HCT116 (cell line): ENCODE data around the gene GNAO1. TPM values are rescaled to one million over a fixed set of nuclear protein-coding genes. Genes with fewer than 3 reads are reported as not detected.

Experiments used
- ATAC-seq: fragments of 200-7000 bp; cut with Tn5 transposase; 2 replicates; pipeline ENCODE4 v1.9.1; 2020; ENCODE audit warnings: mild to moderate bottlenecking, moderate library complexity
- BruUV-seq: library from RNA; stranded (reverse); fragments of 400-500 nt; replicated peaks from 2 replicates; lab custom pipeline; 2021; lab: Mats Ljungman, UMichigan
- CTCF ChIA-PET: fragments of 300-600 bp; sonication (Branson Sonifier 250); formaldehyde crosslinking; loops from one replicate; lab custom pipeline; 2021; ENCODE audit warnings: antibody characterized with exemption; lab: Charles Lee
- POLR2A ChIA-PET: fragments of 300-600, 350-600 bp; sonication (Branson Sonifier 250); formaldehyde crosslinking; loops from one replicate; lab custom pipeline; 2021; ENCODE audit warnings: antibody characterized with exemption; lab: Charles Lee
- RAD21 ChIA-PET, 2 experiments: fragments of 300-600 bp; sonication (Branson Sonifier 250); formaldehyde crosslinking; loops; one replicate each; lab custom pipeline; 2023; ENCODE audit warnings: low total read pairs in 2 of 2; ENCODE audit not compliant: uncharacterized antibody in 2 of 2, unreplicated experiment in 2 of 2, low non-redundant PET in 1 of 2; lab: Charles Lee
- DNase-seq: peaks from one replicate; pipeline ENCODE4 v3.0.0-alpha.2; 2010; ENCODE audit warnings: low read depth, low spot score
- H2AFZ ChIP-seq: fragments of 200-600 bp; shearing (Covaris generic), sonication (generic); 2 replicates; pipeline ENCODE4 v1.6.1; 2017; ENCODE audit warnings: low read depth, mixed run types, mixed read lengths, antibody characterized with exemption, low read length; ENCODE audit not compliant: poor library complexity, severe bottlenecking
- H3K27ac ChIP-seq: 2 replicates; pipeline ENCODE4 v1.5.1; 2012; ENCODE audit warnings: low read depth, low read length
- H3K27me3 ChIP-seq: fragments of 200-600 bp; sonication (generic); 2 replicates; pipeline ENCODE4 v1.6.1; 2016; ENCODE audit warnings: mixed run types, low read length, mixed read lengths; ENCODE audit not compliant: insufficient read depth
- H3K36me3 ChIP-seq, 2 experiments: fragments of 200-500 bp in 1 of 2; fragments of 200-600 bp in 1 of 2; sonication (Bioruptor generic) in 1 of 2; sonication (generic) in 1 of 2; 2 replicates each; pipeline versions ENCODE4 v1.5.1 to v1.6.1; 2014 to 2016; ENCODE audit warnings: low read length in 2 of 2, inconsistent platforms in 1 of 2, mixed read lengths in 1 of 2, mixed run types in 1 of 2; ENCODE audit not compliant: insufficient read depth in 2 of 2, control insufficient read depth in 1 of 2
- H3K4me1 ChIP-seq, 2 experiments: fragments of 200-600 bp in 1 of 2; sonication (generic) in 1 of 2; 2 replicates each; pipeline versions ENCODE4 v1.5.1 to v1.6.1; 2012 to 2017; ENCODE audit warnings: low read length in 2 of 2, inconsistent platforms in 1 of 2, mild to moderate bottlenecking in 1 of 2, mixed read lengths in 1 of 2, mixed run types in 1 of 2, moderate library complexity in 1 of 2; ENCODE audit not compliant: insufficient read depth in 2 of 2, control insufficient read depth in 1 of 2
- H3K4me2 ChIP-seq: fragments of 200-600 bp; sonication (generic); 2 replicates; pipeline ENCODE4 v1.6.1; 2017; ENCODE audit warnings: mixed run types, low read length, mixed read lengths
- H3K4me3 ChIP-seq, 2 experiments: fragments of 200-600 bp in 1 of 2; sonication (generic) in 1 of 2; replicated peaks in 1 of 2; 2 replicates each; pipeline ENCODE4 v1.5.1; 2011 to 2016; ENCODE audit warnings: low read length in 2 of 2, control low read depth in 1 of 2, low read depth in 1 of 2, mild to moderate bottlenecking in 1 of 2, mixed read lengths in 1 of 2, mixed run types in 1 of 2
- H3K79me2 ChIP-seq: fragments of 200-600 bp; sonication (generic); 2 replicates; pipeline ENCODE4 v1.6.1; 2017; ENCODE audit warnings: mild to moderate bottlenecking, mixed run types, low read length, moderate library complexity, mixed read lengths; ENCODE audit not compliant: insufficient read depth
- H3K9ac ChIP-seq: fragments of 200-600 bp; sonication (generic); 2 replicates; pipeline ENCODE4 v1.6.1; 2016; ENCODE audit warnings: low read length, mixed read lengths
- H3K9me2 ChIP-seq: fragments of 200-600 bp; sonication (generic), shearing (Covaris generic); 2 replicates; pipeline ENCODE4 v1.6.1; 2017; ENCODE audit warnings: mixed run types, mild to moderate bottlenecking, moderate library complexity; ENCODE audit not compliant: insufficient read depth
- H3K9me3 ChIP-seq, 2 experiments: fragments of 200-500 bp in 1 of 2; fragments of 200-600 bp in 1 of 2; sonication (Bioruptor generic) in 1 of 2; sonication (generic) in 1 of 2; 2 replicates each; pipeline ENCODE4 v1.6.1; 2014 to 2017; ENCODE audit warnings: low read length in 2 of 2, mixed read lengths in 2 of 2, inconsistent platforms in 1 of 2, low read depth in 1 of 2, mild to moderate bottlenecking in 1 of 2, mixed run types in 1 of 2, moderate library complexity in 1 of 2; ENCODE audit not compliant: control insufficient read depth in 1 of 2, insufficient read depth in 1 of 2
- H4K20me1 ChIP-seq: fragments of 200-600 bp; sonication (generic), shearing (Covaris generic); 2 replicates; pipeline ENCODE4 v1.6.1; 2017; ENCODE audit warnings: mixed run types, mild to moderate bottlenecking, moderate library complexity; ENCODE audit not compliant: insufficient read depth
- CEBPB ChIP-seq: IDR thresholded peaks from 2 replicates; pipeline ENCODE4 v1.6.1; 2012; ENCODE audit warnings: low read depth
- EGR1 ChIP-seq: IDR thresholded peaks from 2 replicates; pipeline ENCODE4 v1.6.1; 2012; ENCODE audit warnings: low read depth
- ELF1 ChIP-seq: IDR thresholded peaks from 2 replicates; pipeline ENCODE4 v1.6.1; 2012; ENCODE audit warnings: low read depth, borderline replicate concordance
- EZH2 ChIP-seq: fragments of 200-600 bp; sonication (generic); IDR thresholded peaks from 2 replicates; pipeline ENCODE4 v1.6.1; 2017; ENCODE audit warnings: antibody characterized with exemption, mixed run types
- EZH2phosphoT487 ChIP-seq: fragments of 200-600 bp; IDR thresholded peaks from 2 replicates; pipeline ENCODE4 v1.6.1; 2018; ENCODE audit warnings: antibody characterized with exemption, borderline replicate concordance
- FOSL1 ChIP-seq: IDR thresholded peaks from 2 replicates; pipeline ENCODE4 v1.6.1; 2012; ENCODE audit warnings: low read depth
- MAX ChIP-seq: IDR thresholded peaks from 2 replicates; pipeline ENCODE4 v1.6.1; 2012
- POLR2AphosphoS5 ChIP-seq: IDR thresholded peaks from 2 replicates; pipeline ENCODE4 v1.6.1; 2011; ENCODE audit warnings: mild to moderate bottlenecking, low read depth, low read length, moderate library complexity
- SIN3A ChIP-seq: IDR thresholded peaks from 2 replicates; pipeline ENCODE4 v1.6.1; 2012; ENCODE audit warnings: low read depth
- SP1 ChIP-seq: IDR thresholded peaks from 2 replicates; pipeline ENCODE4 v1.6.1; 2012; ENCODE audit warnings: low read depth
- TCF7L2 ChIP-seq: IDR thresholded peaks from 2 replicates; pipeline ENCODE4 v1.7.0; 2011; ENCODE audit warnings: borderline replicate concordance, inconsistent platforms; ENCODE audit not compliant: insufficient read depth, insufficient read length; ENCODE audit errors: extremely low read depth
- ZBTB33 ChIP-seq: IDR thresholded peaks from 2 replicates; pipeline ENCODE4 v1.6.1; 2011; ENCODE audit warnings: mild to moderate bottlenecking, low read length, moderate library complexity; ENCODE audit not compliant: insufficient replicate concordance; ENCODE audit errors: extremely low read depth
- ZFX ChIP-seq: fragments of 450-650 bp; IDR thresholded peaks from 2 replicates; pipeline ENCODE4 v1.6.1; 2017
- intact Hi-C: fragments of 100-400 bp; cut with micrococcal nuclease; formaldehyde crosslinking; loops from 2 replicates; pipeline ENCODE4 v1.10.0; 2022
- total RNA-seq: library from RNA; stranded (reverse); gene quantifications from one replicate; pipeline ENCODE4 v1.2.1, GENCODE V29; 2021; ENCODE audit not compliant: unreplicated experiment

The GNAO1 gene
- total RNA-seq, 1 experiment from 2014 or later, result 0.12 TPM

- intact Hi-C loops, result loop anchor here (10.0 kb wide), 1 partner anchor 860 kb away; no protein-coding TSS in a partner anchor
- H3K36me3 ChIP-seq, result no peaks in the 10 kb centered on the region
- peak; percentile 89 for ATAC-seq
- no peak overlapping the region for H3K27ac ChIP-seq
- H3K4me1 ChIP-seq, result peaks cover 5 to 25% of the 10 kb centered on the region in 2 experiments; a peak in 3 of 4 replicates
- H3K9ac ChIP-seq, result no peak overlapping the region
- POLR2A ChIA-PET, result no interaction called here
- H2AFZ ChIP-seq, result no peak overlapping the region
- TF ChIP-seq EGR1 (peak; percentile 55), FOSL1 (peak; percentile 75), EZH2 (no peak), SP1 (peak; percentile 62; the same call in 1 of the 2 replicates), MAX (peak; percentile 38; the same call in 1 of the 2 replicates), SIN3A (no peak), ZFX (no peak), EZH2phosphoT487 (no peak)
- TF ChIP-seq, all 23 proteins: peak for 4
- Histone ChIP-seq H3K4me3 (no peak overlapping the region), H3K9me2 (no peaks in the 10 kb centered on the region), H3K27me3 (no peaks in the 10 kb centered on the region), H3K9me3 (no peaks in the 10 kb centered on the region), H4K20me1 (no peaks in the 10 kb centered on the region), H3K79me2 (no peaks in the 10 kb centered on the region), H3K4me2 (peak overlapping the region; percentile 69)
- no TSS peak for BruUV-seq
- ChIA-PET CTCF (interaction anchor here (1.6 kb wide), 1 partner anchor 14 kb away, joined by 6 read pairs; no protein-coding TSS in a partner anchor), RAD21 (no interaction called here)
- DNase-seq, result peak; percentile 26
These were observed 133.1 kb downstream of the GNAO1 start for GRCh38 chr16:56324406-56324805.

- intact Hi-C loops, result loop anchor here (10.0 kb wide), 1 partner anchor 861 kb away; no protein-coding TSS in a partner anchor
- Histone ChIP-seq H3K4me3 (no peak overlapping the region), H2AFZ (no peak overlapping the region), H4K20me1 (no peaks in the 10 kb centered on the region), H3K4me2 (no peak overlapping the region), H3K27me3 (no peaks in the 10 kb centered on the region), H3K9me3 (no peaks in the 10 kb centered on the region), H3K9ac (no peak overlapping the region), H3K36me3 (no peaks in the 10 kb centered on the region), H3K9me2 (no peaks in the 10 kb centered on the region), H3K27ac (no peak overlapping the region), H3K79me2 (no peaks in the 10 kb centered on the region), H3K4me1 (peaks cover 5 to 25% of the 10 kb centered on the region in 2 experiments; a peak in 3 of 4 replicates)
- ChIA-PET POLR2A (no interaction called here), CTCF (interaction anchor here (1.0 kb wide), 1 partner anchor 30 kb away, joined by 5 read pairs; no protein-coding TSS in a partner anchor), RAD21 (interaction anchor here in 1 of 2 experiments (0.6 kb wide), 1 partner anchor 31 kb away, joined by 3 read pairs; no protein-coding TSS in a partner anchor)
- BruUV-seq, result no TSS peak
- DNase-seq (no peak), ATAC-seq (no peak)
- TF ChIP-seq TCF7L2 (no peak), ZBTB33 (no peak), ZFX (no peak), POLR2AphosphoS5 (no peak), CEBPB (no peak), ELF1 (no peak)
These were observed 134.7 kb downstream of the GNAO1 start for GRCh38 chr16:56325956-56326355.
